H1 (cell line): ENCODE measurements around the gene TADA3. TPM values are rescaled to one million over a fixed set of nuclear protein-coding genes. Genes with fewer than 3 reads are reported as not detected.

Source experiments
- ATF3 ChIP-seq: IDR thresholded peaks from 2 replicates; pipeline ENCODE4 v1.6.1; 2011; ENCODE audit warnings: low read depth, mild to moderate bottlenecking, low read length; ENCODE audit not compliant: insufficient read depth
- MAFK ChIP-seq: IDR thresholded peaks from 2 replicates; pipeline ENCODE4 v1.6.1; 2012; ENCODE audit warnings: low read depth, mild to moderate bottlenecking, improper control_type of control experiment, low read length
- RFX5 ChIP-seq: IDR thresholded peaks from 2 replicates; pipeline ENCODE4 v1.6.1; 2011; ENCODE audit warnings: low read depth, low read length, improper control_type of control experiment, borderline replicate concordance
- polyA plus RNA-seq, 7 experiments: library from polyadenylated mRNA; depleted of rRNA in 3 of 7; stranded (reverse) in 5 of 7; unstranded in 2 of 7; fragments of >200 nt in 5 of 7; fragments of 200-250 nt in 2 of 7; gene quantifications; 1 replicate in 5 of 7; 2 replicates in 1 of 7; 4 replicates in 1 of 7; pipeline versions ENCODE4 v1.2.1 to v1.2.3, GENCODE V29; 2011 to 2013; ENCODE audit warnings: missing spikeins in 2 of 7, mixed read lengths in 2 of 7
- total RNA-seq: library from RNA; stranded (reverse); fragmentation: NEBNext Ultra II Directional; extraction: Animal tissue kit (Norgen Biotek cat#: 25700); gene quantifications from 2 replicates; pipeline ENCODE4 v1.2.1, GENCODE V29; 2021

Gene TADA3
- total and polyA plus RNA-seq, 2 of the 8 experiments (the other 6 are each of a cell fraction or from before 2014, with no cell fraction given): 43.4 to 50.3 TPM

GRCh38 chr3:9817436-9817835 is 25.2 kb upstream of the TADA3 start (continued):
- TF ChIP-seq RFX5 (no peak), ATF3 (no peak), MAFK (no peak)
